Skeletal muscle tissue (tissue), 4 donors: ENCODE measurements around the gene RNF213. TPM values are rescaled to one million over a fixed set of nuclear protein-coding genes. Genes with fewer than 3 reads are reported as not detected.
A peak's percentile ranks its signal among the peaks of the same experiment; 100 is the strongest.

Source experiments
- H3K27ac ChIP-seq: one replicate; pipeline ENCODE4 v1.7.0; 2013; ENCODE audit warnings: mild to moderate bottlenecking, low read depth, low read length, inconsistent platforms
- H3K27me3 ChIP-seq, 3 donors: one replicate each; pipeline ENCODE4 v1.7.0; 2013; ENCODE audit warnings: low read length in 3 of 3; ENCODE audit not compliant: control insufficient read depth in 3 of 3, insufficient read depth in 3 of 3
- H3K36me3 ChIP-seq, 3 donors: one replicate each; pipeline ENCODE4 v1.7.0; 2013; ENCODE audit warnings: low read length in 3 of 3; ENCODE audit not compliant: control insufficient read depth in 3 of 3, insufficient read depth in 3 of 3
- H3K4me1 ChIP-seq, 3 donors: one replicate each; pipeline ENCODE4 v1.7.0; 2013; ENCODE audit warnings: low read length in 3 of 3, mild to moderate bottlenecking in 3 of 3; ENCODE audit not compliant: control insufficient read depth in 3 of 3, insufficient read depth in 3 of 3
- H3K4me3 ChIP-seq, 3 donors: one replicate each; pipeline ENCODE4 v1.7.0; 2013; ENCODE audit warnings: low read length in 3 of 3
- H3K9ac ChIP-seq, 3 donors: one replicate each; pipeline ENCODE4 v1.7.0; 2013; ENCODE audit warnings: low read length in 3 of 3, mild to moderate bottlenecking in 3 of 3, moderate library complexity in 2 of 3, low read depth in 1 of 3
- H3K9me3 ChIP-seq, 3 donors: one replicate each; pipeline ENCODE4 v1.7.0; 2013; ENCODE audit warnings: low read length in 3 of 3; ENCODE audit not compliant: control insufficient read depth in 3 of 3
- total RNA-seq: library from RNA; depleted of rRNA; stranded (reverse); fragments of >200 nt; gene quantifications from one replicate; pipeline ENCODE4 v1.2.3, GENCODE V29; 2014
- donor health status: Osteomylitis.

Gene RNF213
- total RNA-seq, 1 donor from 2014 or later: 63.2 TPM

GRCh38 chr17:80223838-80224497, 36.7 kb upstream of the RNF213 start:
- Histone ChIP-seq H3K36me3 (peaks cover 8 to 16% (median 13%) of the 10 kb centered on the region in 3 donors), H3K4me1 (peaks cover 14 to 38% (median 32%) of the 10 kb centered on the region in 3 donors), H3K27me3 (no peaks in the 10 kb centered on the region), H3K9ac (peak overlapping the region in 2 of 3 donors; percentile 29 to 33), H3K9me3 (no peaks in the 10 kb centered on the region), H3K4me3 (peak overlapping the region in 1 of 3 donors; percentile 30), H3K27ac (peak overlapping the region; percentile 6)

- no peaks in the 10 kb centered on the region for H3K27me3 ChIP-seq
- H3K27ac ChIP-seq: no peak overlapping the region
- H3K4me1 ChIP-seq: peaks cover 7 to 32% (median 26%) of the 10 kb centered on the region in 3 donors
- no peaks in the 10 kb centered on the region for H3K9me3 ChIP-seq
- no peak overlapping the region for H3K9ac ChIP-seq
- H3K36me3 ChIP-seq: peaks cover 9 to 16% (median 13%) of the 10 kb centered on the region in 3 donors
- no peak overlapping the region for H3K4me3 ChIP-seq
Observed at GRCh38 chr17:80224683-80225082, 36.0 kb upstream of the RNF213 start.

- H3K27ac ChIP-seq: no peak overlapping the region
- H3K9ac ChIP-seq: no peak overlapping the region
- no peaks in the 10 kb centered on the region for H3K9me3 ChIP-seq
- H3K4me3 ChIP-seq: no peak overlapping the region
- H3K4me1 ChIP-seq: peaks cover 5 to 28% (median 24%) of the 10 kb centered on the region in 3 donors
- H3K36me3 ChIP-seq: peaks cover 10 to 16% (median 13%) of the 10 kb centered on the region in 3 donors
- H3K27me3 ChIP-seq: no peaks in the 10 kb centered on the region
Observed at GRCh38 chr17:80225230-80225629, 35.4 kb upstream of the RNF213 start.

- H3K4me1 ChIP-seq: peaks cover 5 to 17% (median 15%) of the 10 kb centered on the region in 3 donors
- peaks cover 13 to 28% (median 16%) of the 10 kb centered on the region in 3 donors for H3K36me3 ChIP-seq
- no peak overlapping the region for H3K4me3 ChIP-seq
- no peaks in the 10 kb centered on the region for H3K9me3 ChIP-seq
- no peaks in the 10 kb centered on the region for H3K27me3 ChIP-seq
- H3K27ac ChIP-seq: no peak overlapping the region
- no peak overlapping the region for H3K9ac ChIP-seq
Observed at GRCh38 chr17:80227156-80227555, 33.5 kb upstream of the RNF213 start.

- Histone ChIP-seq H3K4me3 (no peak overlapping the region), H3K9me3 (no peaks in the 10 kb centered on the region), H3K27me3 (no peaks in the 10 kb centered on the region), H3K4me1 (peaks cover 5 to 17% (median 15%) of the 10 kb centered on the region in 3 donors), H3K27ac (no peak overlapping the region), H3K9ac (no peak overlapping the region), H3K36me3 (peaks cover 17 to 31% (median 19%) of the 10 kb centered on the region in 3 donors)
Observed at GRCh38 chr17:80227666-80228065, 33.0 kb upstream of the RNF213 start.

- H3K4me1 ChIP-seq: peaks cover 5 to 11% (median 9%) of the 10 kb centered on the region in 3 donors
- H3K27ac ChIP-seq: no peak overlapping the region
- no peak overlapping the region for H3K9ac ChIP-seq
- peaks cover 20 to 38% (median 26%) of the 10 kb centered on the region in 3 donors for H3K36me3 ChIP-seq
- H3K9me3 ChIP-seq: peaks cover 0 to 6% (median 0%) of the 10 kb centered on the region in 3 donors
- no peaks in the 10 kb centered on the region for H3K27me3 ChIP-seq
- no peak overlapping the region for H3K4me3 ChIP-seq
Observed at GRCh38 chr17:80228477-80228876, 32.2 kb upstream of the RNF213 start.

- no peak overlapping the region for H3K27ac ChIP-seq
- H3K9me3 ChIP-seq: peaks cover 0 to 6% (median 0%) of the 10 kb centered on the region in 3 donors
- H3K4me3 ChIP-seq: no peak overlapping the region
- peaks cover under 1 to 6% (median 4%) of the 10 kb centered on the region in 3 donors for H3K4me1 ChIP-seq
- no peak overlapping the region for H3K9ac ChIP-seq
- peaks cover 22 to 38% (median 28%) of the 10 kb centered on the region in 3 donors for H3K36me3 ChIP-seq
- H3K27me3 ChIP-seq: no peaks in the 10 kb centered on the region
Observed at GRCh38 chr17:80229011-80229410, 31.6 kb upstream of the RNF213 start.

GRCh38 chr17:80232438-80232837, 28.2 kb upstream of the RNF213 start:
- Histone ChIP-seq H3K27me3 (no peaks in the 10 kb centered on the region), H3K4me1 (no peaks in the 10 kb centered on the region), H3K4me3 (no peak overlapping the region), H3K27ac (no peak overlapping the region), H3K9ac (no peak overlapping the region), H3K9me3 (peaks cover 0 to 6% (median 0%) of the 10 kb centered on the region in 3 donors), H3K36me3 (peaks cover 27 to 42% (median 37%) of the 10 kb centered on the region in 3 donors)

GRCh38 chr17:80233202-80233601, 27.4 kb upstream of the RNF213 start:
- Histone ChIP-seq H3K9ac (no peak overlapping the region), H3K4me3 (no peak overlapping the region), H3K4me1 (no peaks in the 10 kb centered on the region), H3K36me3 (peaks cover 27 to 46% (median 41%) of the 10 kb centered on the region in 3 donors), H3K27ac (no peak overlapping the region), H3K27me3 (no peaks in the 10 kb centered on the region), H3K9me3 (peaks cover 0 to 6% (median 0%) of the 10 kb centered on the region in 3 donors)

- no peak overlapping the region for H3K27ac ChIP-seq
- H3K4me1 ChIP-seq: no peaks in the 10 kb centered on the region
- H3K27me3 ChIP-seq: no peaks in the 10 kb centered on the region
- no peak overlapping the region for H3K9ac ChIP-seq
- H3K36me3 ChIP-seq: peaks cover 29 to 39% (median 33%) of the 10 kb centered on the region in 3 donors
- no peak overlapping the region for H3K4me3 ChIP-seq
- H3K9me3 ChIP-seq: peaks cover 0 to 6% (median 0%) of the 10 kb centered on the region in 3 donors
Observed at GRCh38 chr17:80236911-80237310, 23.7 kb upstream of the RNF213 start.
